Keratinocyte (primary cell): ENCODE data around the gene TMEM256.

Experiments
- EZH2 ChIP-seq: IDR thresholded peaks from one replicate; pipeline ENCODE4 v1.6.1; 2012; ENCODE audit warnings: inconsistent platforms, mild to moderate bottlenecking, low read length, moderate library complexity
- TF ChIP-seq, protein P1 (sequence below), 3 experiments: IDR thresholded peaks in 1 of 3; conservative IDR thresholded peaks in 1 of 3; optimal IDR thresholded peaks in 1 of 3; 2 replicates in 2 of 3; 3 replicates in 1 of 3; pipeline versions ENCODE3 to v1.5.1; 2011; ENCODE audit warnings: low read length in 3 of 3, mild to moderate bottlenecking in 3 of 3, moderate library complexity in 2 of 3, control low read depth in 1 of 3, inconsistent platforms in 1 of 3; ENCODE audit not compliant: insufficient read depth in 2 of 3; ENCODE audit errors: extremely low read depth in 1 of 3

DNA sequence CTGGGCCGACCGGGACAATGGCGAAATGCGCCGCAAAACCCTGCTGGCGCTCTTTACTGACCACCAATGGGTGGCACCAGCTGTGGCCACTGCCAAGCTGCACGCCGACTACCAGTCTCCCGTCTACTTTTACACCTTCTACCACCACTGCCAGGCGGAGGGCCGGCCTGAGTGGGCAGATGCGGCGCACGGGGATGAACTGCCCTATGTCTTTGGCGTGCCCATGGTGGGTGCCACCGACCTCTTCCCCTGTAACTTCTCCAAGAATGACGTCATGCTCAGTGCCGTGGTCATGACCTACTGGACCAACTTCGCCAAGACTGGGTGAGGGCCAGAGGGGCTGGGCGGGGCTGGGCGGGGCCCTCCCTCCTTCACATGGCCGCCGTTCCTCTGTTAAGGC lies 11.9 kb upstream of the TMEM256 start:
- TF ChIP-seq, protein P1, sequence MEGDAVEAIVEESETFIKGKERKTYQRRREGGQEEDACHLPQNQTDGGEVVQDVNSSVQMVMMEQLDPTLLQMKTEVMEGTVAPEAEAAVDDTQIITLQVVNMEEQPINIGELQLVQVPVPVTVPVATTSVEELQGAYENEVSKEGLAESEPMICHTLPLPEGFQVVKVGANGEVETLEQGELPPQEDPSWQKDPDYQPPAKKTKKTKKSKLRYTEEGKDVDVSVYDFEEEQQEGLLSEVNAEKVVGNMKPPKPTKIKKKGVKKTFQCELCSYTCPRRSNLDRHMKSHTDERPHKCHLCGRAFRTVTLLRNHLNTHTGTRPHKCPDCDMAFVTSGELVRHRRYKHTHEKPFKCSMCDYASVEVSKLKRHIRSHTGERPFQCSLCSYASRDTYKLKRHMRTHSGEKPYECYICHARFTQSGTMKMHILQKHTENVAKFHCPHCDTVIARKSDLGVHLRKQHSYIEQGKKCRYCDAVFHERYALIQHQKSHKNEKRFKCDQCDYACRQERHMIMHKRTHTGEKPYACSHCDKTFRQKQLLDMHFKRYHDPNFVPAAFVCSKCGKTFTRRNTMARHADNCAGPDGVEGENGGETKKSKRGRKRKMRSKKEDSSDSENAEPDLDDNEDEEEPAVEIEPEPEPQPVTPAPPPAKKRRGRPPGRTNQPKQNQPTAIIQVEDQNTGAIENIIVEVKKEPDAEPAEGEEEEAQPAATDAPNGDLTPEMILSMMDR (optimal IDR thresholded peaks at IDR 0.05 in 1 of 3, IDR thresholded peaks at IDR 0.05 in 1 of 3, conservative IDR thresholded peaks at IDR 0.05 in 1 of 3; ENCODE audit: extremely low read depth in 1 of 3, insufficient read depth in 2 of 3, low read length in 3 of 3) = no peak
- TF ChIP-seq EZH2 = no peak
